Peyer's patch (tissue), 4 donors: ENCODE measurements around the gene INPP5A.

Experiments
- POLR2A ChIP-seq, 2 donors: fragments of 450-650 bp; IDR thresholded peaks; one replicate each; pipeline ENCODE4 v1.5.1; 2017; ENCODE audit warnings: antibody characterized with exemption in 2 of 2, mild to moderate bottlenecking in 2 of 2, moderate library complexity in 2 of 2
- TF ChIP-seq, protein P1 (sequence below), 6 experiments: fragments of 450-650 bp in 4 of 6; fragments of 200-600 bp in 2 of 6; sonication (generic) in 1 of 6; IDR thresholded peaks; one replicate each; pipeline ENCODE4 v1.5.1; 2017 to 2019; ENCODE audit warnings: antibody characterized with exemption in 6 of 6, mild to moderate bottlenecking in 3 of 6, moderate library complexity in 1 of 6

- TF ChIP-seq, protein P1, sequence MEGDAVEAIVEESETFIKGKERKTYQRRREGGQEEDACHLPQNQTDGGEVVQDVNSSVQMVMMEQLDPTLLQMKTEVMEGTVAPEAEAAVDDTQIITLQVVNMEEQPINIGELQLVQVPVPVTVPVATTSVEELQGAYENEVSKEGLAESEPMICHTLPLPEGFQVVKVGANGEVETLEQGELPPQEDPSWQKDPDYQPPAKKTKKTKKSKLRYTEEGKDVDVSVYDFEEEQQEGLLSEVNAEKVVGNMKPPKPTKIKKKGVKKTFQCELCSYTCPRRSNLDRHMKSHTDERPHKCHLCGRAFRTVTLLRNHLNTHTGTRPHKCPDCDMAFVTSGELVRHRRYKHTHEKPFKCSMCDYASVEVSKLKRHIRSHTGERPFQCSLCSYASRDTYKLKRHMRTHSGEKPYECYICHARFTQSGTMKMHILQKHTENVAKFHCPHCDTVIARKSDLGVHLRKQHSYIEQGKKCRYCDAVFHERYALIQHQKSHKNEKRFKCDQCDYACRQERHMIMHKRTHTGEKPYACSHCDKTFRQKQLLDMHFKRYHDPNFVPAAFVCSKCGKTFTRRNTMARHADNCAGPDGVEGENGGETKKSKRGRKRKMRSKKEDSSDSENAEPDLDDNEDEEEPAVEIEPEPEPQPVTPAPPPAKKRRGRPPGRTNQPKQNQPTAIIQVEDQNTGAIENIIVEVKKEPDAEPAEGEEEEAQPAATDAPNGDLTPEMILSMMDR (IDR thresholded peaks at IDR 0.05) = no peak
- no peak for TF ChIP-seq POLR2A (IDR thresholded peaks at IDR 0.05)
Observed at GRCh38 chr10:132532749-132533560, 4.6 kb upstream of the INPP5A start.
